Measurements from ENCODE around the gene CNOT6L. TPM values are rescaled to one million over a fixed set of nuclear protein-coding genes. Genes with fewer than 3 reads are reported as not detected.

CNOT6L gene
- total RNA-seq, 2 experiments from 2014 or later = 108 to 122 TPM

DNA sequence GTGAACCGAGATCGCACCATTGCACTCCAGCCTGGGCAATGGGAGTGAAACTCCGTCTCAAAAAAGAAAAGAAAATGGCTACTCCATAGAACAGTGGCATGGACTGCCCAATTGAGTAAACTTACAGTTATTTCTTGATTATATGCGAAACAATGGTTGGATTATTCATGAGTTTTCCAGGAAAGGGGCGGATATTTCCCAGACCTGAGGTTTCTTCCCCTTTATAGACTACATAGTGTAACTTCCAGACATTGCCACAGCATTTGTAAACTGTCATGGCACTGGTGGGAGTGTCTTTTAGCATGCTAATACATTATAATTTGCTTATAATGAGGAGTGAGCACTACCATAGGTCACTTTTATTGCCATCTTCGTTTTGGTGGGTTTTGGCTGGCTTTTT lies 29.3 kb upstream of the CNOT6L start:
- H3K4me1 Mint-ChIP-seq = peaks cover 26% of the 10 kb centered on the region
- no peak overlapping the region for H3K27ac Mint-ChIP-seq
- POLR2A ChIA-PET = interaction anchor here (0.6 to 1.1 kb wide), 2 partner anchors 14 to 53 kb away, joined by 4 to 5 read pairs; partner anchors contain the start of gene MRPL1
- H3K27me3 Mint-ChIP-seq = no peaks in the 10 kb centered on the region
- CTCF ChIA-PET = interaction anchor here (1.4 kb wide), 2 partner anchors 13 to 16 kb away, joined by 3 to 5 read pairs; no protein-coding TSS in a partner anchor
- H3K36me3 Mint-ChIP-seq (ENCODE audit: low read depth) = no peaks in the 10 kb centered on the region
- no peak overlapping the region for H3K4me3 Mint-ChIP-seq
- no peaks in the 10 kb centered on the region for H3K9me3 Mint-ChIP-seq
- DNase-seq = no peak

DNA sequence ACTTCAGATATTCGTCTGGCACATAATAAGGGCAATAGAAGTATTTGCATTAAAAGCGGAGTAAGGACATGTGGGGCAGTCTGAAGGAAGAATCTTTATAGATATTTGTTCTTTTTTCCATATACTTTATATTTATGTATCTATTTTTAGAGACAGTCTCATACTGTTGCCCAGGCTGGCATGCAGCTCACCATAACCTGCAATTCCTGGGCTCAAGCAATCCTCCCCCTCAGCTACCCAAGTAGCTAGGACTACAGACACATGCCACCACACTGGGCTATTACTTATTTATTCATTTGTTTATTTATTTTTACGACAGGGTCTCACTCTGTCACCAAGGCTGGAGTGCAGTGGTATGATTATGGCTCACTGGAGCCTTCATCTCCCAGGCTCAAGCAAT lies 26.8 kb upstream of the CNOT6L start:
- no peaks in the 10 kb centered on the region for H3K9me3 Mint-ChIP-seq
- ChIA-PET CTCF (interaction anchor here (0.8 to 1.8 kb wide), 6 partner anchors 10 to 29 kb away, joined by 3 to 9 read pairs (median 4); partner anchors contain the start of gene MRPL1), POLR2A (interaction anchor here (1.6 kb wide), 1 partner anchor 16 kb away, joined by 5 read pairs; the partner anchor contains the start of gene MRPL1)
- H3K4me1 Mint-ChIP-seq = peaks cover 5% of the 10 kb centered on the region
- no peak overlapping the region for H3K27ac Mint-ChIP-seq
- peaks cover 3% of the 10 kb centered on the region for H3K27me3 Mint-ChIP-seq
- DNase-seq = no peak
- no peak overlapping the region for H3K4me3 Mint-ChIP-seq
- H3K36me3 Mint-ChIP-seq (ENCODE audit: low read depth) = peaks cover 2% of the 10 kb centered on the region

DNA sequence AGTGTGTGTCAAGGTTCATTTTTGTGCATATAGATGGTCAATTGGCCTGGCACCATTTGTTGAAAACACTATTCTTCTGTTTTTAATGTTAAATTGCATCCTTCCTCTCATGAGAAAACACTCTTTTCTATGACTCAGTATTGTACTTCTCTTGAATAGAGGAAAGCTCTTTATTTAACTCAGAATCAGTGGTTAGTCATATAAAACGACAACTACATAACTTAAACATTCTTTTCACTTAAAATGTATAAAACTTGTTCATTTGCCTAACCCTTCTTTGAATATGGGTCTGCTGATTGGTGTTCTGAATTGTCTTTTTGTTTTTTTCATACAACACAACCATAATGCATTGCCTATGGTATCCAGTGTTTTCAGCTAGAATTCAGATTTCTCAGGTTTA lies 26.2 kb upstream of the CNOT6L start:
- CTCF ChIA-PET = interaction anchor here (0.8 to 1.8 kb wide), 7 partner anchors 11 to 28 kb away, joined by 3 to 9 read pairs (median 4); partner anchors contain the start of gene MRPL1
- H3K36me3 Mint-ChIP-seq (ENCODE audit: low read depth) = peaks cover 2% of the 10 kb centered on the region
- H3K9me3 Mint-ChIP-seq = no peaks in the 10 kb centered on the region
- H3K4me1 Mint-ChIP-seq = peaks cover 5% of the 10 kb centered on the region
- H3K4me3 Mint-ChIP-seq = no peak overlapping the region
- peaks cover 3% of the 10 kb centered on the region for H3K27me3 Mint-ChIP-seq
- POLR2A ChIA-PET = interaction anchor here (0.6 to 1.6 kb wide), 2 partner anchors 17 to 165 kb away, joined by 4 to 5 read pairs; partner anchors contain the start of gene MRPL1
- no peak overlapping the region for H3K27ac Mint-ChIP-seq
- no peak for DNase-seq

DNA sequence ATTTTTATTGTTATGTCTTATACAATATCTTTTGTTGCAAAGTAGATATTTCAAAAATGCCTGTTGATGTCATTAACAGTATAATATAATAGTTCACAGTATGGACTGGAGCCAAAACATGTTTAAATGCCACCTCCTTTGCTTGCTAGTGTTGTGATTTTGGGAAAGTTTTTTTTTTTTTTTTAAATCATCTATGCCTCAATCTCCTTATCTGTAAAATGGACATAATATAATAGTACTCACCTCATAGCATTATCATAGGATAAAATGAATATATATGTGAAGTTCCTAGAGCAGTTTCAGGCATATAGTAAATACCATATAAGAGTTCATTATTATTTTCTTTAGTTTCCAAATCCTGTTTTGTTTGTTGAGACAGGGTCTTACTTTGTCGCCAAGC lies 25.2 kb upstream of the CNOT6L start:
- DNase-seq = no peak
- ChIA-PET POLR2A (no interaction called here), CTCF (interaction anchor here (0.9 to 1.8 kb wide), 3 partner anchors 9 to 19 kb away, joined by 3 to 5 read pairs (median 3); no protein-coding TSS in a partner anchor)
- no peak overlapping the region for H3K4me3 Mint-ChIP-seq
- H3K27ac Mint-ChIP-seq = no peak overlapping the region
- H3K9me3 Mint-ChIP-seq = peaks cover 3% of the 10 kb centered on the region
- peaks cover 2% of the 10 kb centered on the region for H3K36me3 Mint-ChIP-seq (ENCODE audit: low read depth)
- peaks cover 9% of the 10 kb centered on the region for H3K4me1 Mint-ChIP-seq
- peaks cover 7% of the 10 kb centered on the region for H3K27me3 Mint-ChIP-seq

DNA sequence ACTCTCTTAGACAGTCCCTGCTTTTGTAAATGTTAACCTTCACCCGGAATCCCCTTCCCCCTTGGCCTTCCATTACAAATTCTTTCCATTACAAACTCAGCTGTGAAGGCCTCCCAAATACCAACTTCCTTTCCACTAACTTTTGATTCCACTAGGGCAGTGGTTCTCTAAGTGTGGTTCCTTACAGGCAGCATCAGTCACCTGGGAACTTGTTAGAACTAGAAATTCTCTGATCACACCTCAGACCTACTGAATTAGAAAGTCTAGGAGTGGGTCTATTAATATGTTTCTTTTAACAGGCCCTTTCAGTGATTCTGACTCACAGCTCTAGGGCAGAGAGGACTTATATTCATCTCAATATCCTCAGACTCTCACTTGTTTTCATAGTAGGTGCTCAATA lies 24.5 kb upstream of the CNOT6L start:
- Mint-ChIP-seq H3K27ac (no peak overlapping the region), H3K4me3 (no peak overlapping the region), H3K27me3 (peaks cover 7% of the 10 kb centered on the region), H3K4me1 (peaks cover 9% of the 10 kb centered on the region), H3K36me3 (ENCODE audit: low read depth) (peaks cover 2% of the 10 kb centered on the region), H3K9me3 (peaks cover 3% of the 10 kb centered on the region)
- CTCF ChIA-PET = no interaction called here
- POLR2A ChIA-PET = no interaction called here
- no peak for DNase-seq

DNA sequence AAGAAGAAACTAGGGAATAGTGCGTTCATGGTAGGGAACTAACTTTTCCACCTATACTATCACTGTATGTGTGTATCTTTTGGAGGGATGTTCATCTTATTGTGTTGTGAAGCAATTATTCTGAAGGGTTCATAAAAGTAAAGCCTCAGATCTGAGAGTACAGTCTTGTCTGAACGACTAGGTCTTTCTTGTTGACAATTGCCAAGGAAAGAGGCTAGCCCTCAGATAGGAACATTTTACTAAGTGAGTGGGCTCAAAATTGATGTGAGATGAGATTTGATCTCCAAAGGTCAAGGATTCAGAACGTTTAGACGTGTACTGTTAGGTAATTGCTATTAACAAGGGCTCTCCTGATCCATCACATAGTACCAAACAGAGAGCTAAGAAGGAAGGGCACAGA lies 15.2 kb upstream of the CNOT6L start:
- Mint-ChIP-seq H3K27ac (no peak overlapping the region), H3K36me3 (ENCODE audit: low read depth) (no peaks in the 10 kb centered on the region), H3K27me3 (peaks cover 3% of the 10 kb centered on the region), H3K9me3 (no peaks in the 10 kb centered on the region), H3K4me1 (peaks cover 7% of the 10 kb centered on the region), H3K4me3 (no peak overlapping the region)
- no peak for DNase-seq
- ChIA-PET CTCF (no interaction called here), POLR2A (no interaction called here)

DNA sequence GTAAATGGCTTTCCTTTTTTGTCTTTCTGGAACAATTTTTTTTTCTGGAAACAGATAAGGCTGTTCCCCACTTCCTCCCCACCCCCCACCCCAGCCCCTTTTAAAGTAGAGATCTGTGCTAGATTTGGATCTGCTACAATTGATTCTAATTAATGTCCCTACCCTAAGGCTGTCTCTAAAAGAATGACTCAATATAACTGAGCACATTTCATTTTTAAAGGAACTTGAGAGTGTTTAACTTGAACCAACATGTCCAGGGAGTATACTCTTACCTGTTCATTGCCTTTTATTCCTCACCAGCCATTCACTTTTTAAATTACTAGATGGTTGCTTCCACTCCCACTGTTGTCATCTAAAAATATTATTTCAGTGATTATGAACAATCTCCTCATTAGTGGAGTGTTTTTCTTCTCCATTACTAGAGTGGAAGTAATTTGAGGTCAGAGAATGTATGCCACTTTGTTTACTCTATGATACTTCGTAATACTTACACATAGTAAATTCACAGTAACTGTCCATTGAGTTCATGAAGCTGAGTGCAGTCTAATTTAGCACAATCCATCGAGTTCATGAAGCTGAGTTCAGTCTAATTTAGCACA lies 14.1 kb upstream of the CNOT6L start:
- ChIA-PET POLR2A (no interaction called here), CTCF (interaction anchor here (0.9 to 2.5 kb wide), 3 partner anchors 13 to 23 kb away, joined by 3 to 5 read pairs (median 3); no protein-coding TSS in a partner anchor)
- no peak overlapping the region for H3K27ac Mint-ChIP-seq
- peaks cover 3% of the 10 kb centered on the region for H3K27me3 Mint-ChIP-seq
- peaks cover 12% of the 10 kb centered on the region for H3K4me1 Mint-ChIP-seq
- DNase-seq = no peak
- no peak overlapping the region for H3K4me3 Mint-ChIP-seq
- H3K36me3 Mint-ChIP-seq (ENCODE audit: low read depth) = no peaks in the 10 kb centered on the region
- H3K9me3 Mint-ChIP-seq = no peaks in the 10 kb centered on the region

DNA sequence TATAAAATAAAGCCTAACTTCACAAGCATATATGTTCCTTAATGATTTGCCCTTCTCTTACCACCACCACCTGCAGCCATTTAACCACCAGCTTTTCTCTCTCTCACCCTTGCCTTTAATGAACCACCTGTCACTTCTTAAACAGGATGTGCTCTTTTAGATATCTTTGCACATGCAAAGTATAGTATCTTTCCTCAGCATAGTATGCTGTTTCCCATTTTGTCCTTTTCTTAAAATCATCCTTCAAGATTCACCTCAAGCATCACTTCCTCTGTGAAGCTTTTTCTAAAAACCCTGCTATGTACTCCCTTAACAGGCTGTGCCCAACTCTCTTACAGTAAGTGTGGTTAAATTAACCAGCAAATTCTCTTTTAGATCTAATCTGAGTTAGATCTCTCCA lies 8.2 kb upstream of the CNOT6L start:
- no peak for DNase-seq
- Mint-ChIP-seq H3K27ac (peak overlapping the region; percentile 63), H3K9me3 (no peaks in the 10 kb centered on the region), H3K36me3 (ENCODE audit: low read depth) (no peaks in the 10 kb centered on the region), H3K4me1 (peaks cover 30% of the 10 kb centered on the region), H3K4me3 (no peak overlapping the region), H3K27me3 (no peaks in the 10 kb centered on the region)
- CTCF ChIA-PET = interaction anchor here (0.5 to 1.1 kb wide), 2 partner anchors 32 to 68 kb away, joined by 3 read pairs; no protein-coding TSS in a partner anchor
- POLR2A ChIA-PET = no interaction called here

DNA sequence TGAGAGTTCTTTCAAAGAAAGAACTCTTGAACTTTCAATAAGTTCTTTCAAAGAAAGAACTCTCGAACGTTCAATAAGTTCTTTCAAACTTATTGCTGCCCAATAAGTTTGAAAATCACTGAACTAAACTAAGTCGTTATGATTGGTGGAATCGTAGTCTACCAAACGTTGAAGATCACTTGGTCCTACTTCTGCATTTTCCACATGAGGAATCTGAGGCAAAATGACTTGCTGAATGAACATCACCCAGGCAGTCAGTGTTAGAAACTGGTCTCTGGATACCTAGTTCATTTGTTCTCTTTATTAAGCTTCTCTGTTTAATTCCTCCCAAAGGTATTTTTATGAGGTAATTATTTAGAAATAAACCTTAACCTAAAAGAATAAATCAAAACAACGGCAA lies 7.1 kb upstream of the CNOT6L start:
- Mint-ChIP-seq H3K9me3 (no peaks in the 10 kb centered on the region), H3K27ac (no peak overlapping the region), H3K4me1 (peaks cover 39% of the 10 kb centered on the region), H3K36me3 (ENCODE audit: low read depth) (peaks cover 3% of the 10 kb centered on the region), H3K4me3 (no peak overlapping the region), H3K27me3 (no peaks in the 10 kb centered on the region)
- DNase-seq = no peak
- ChIA-PET CTCF (interaction anchor here (0.8 kb wide), 1 partner anchor 10 kb away, joined by 3 read pairs; no protein-coding TSS in a partner anchor), POLR2A (no interaction called here)

DNA sequence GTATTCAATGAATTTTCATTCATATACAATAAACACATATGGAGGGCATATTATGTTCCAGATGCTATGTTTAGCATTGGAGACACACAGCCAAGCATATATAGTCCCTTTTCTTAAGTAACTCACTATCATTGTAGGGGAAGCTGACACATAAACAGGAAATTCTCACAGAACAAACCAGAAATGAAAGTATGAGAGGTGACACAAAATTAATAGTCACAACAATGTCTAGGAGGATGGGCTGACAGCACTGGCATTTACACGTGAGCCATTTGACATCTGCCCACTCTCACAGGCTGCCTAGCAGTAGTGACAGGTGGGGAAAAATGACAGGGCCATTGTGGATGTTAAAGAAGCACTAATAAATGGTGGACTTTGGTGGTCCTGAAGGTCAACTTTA lies 2.6 kb upstream of the CNOT6L start:
- Mint-ChIP-seq H3K4me3 (peak overlapping the region; percentile 95), H3K36me3 (ENCODE audit: low read depth) (peaks cover 19% of the 10 kb centered on the region), H3K4me1 (peaks cover 32% of the 10 kb centered on the region), H3K9me3 (no peaks in the 10 kb centered on the region), H3K27ac (peak overlapping the region; percentile 99), H3K27me3 (no peaks in the 10 kb centered on the region)
- POLR2A ChIA-PET = interaction anchor here (2.8 kb wide), 1 partner anchor 40 kb away, joined by 19 read pairs; the partner anchor contains the start of gene MRPL1
- CTCF ChIA-PET = interaction anchor here (0.9 to 3.0 kb wide), 2 partner anchors 10 to 39 kb away, joined by 3 to 14 read pairs; no protein-coding TSS in a partner anchor
- peak; percentile 52 for DNase-seq

DNA sequence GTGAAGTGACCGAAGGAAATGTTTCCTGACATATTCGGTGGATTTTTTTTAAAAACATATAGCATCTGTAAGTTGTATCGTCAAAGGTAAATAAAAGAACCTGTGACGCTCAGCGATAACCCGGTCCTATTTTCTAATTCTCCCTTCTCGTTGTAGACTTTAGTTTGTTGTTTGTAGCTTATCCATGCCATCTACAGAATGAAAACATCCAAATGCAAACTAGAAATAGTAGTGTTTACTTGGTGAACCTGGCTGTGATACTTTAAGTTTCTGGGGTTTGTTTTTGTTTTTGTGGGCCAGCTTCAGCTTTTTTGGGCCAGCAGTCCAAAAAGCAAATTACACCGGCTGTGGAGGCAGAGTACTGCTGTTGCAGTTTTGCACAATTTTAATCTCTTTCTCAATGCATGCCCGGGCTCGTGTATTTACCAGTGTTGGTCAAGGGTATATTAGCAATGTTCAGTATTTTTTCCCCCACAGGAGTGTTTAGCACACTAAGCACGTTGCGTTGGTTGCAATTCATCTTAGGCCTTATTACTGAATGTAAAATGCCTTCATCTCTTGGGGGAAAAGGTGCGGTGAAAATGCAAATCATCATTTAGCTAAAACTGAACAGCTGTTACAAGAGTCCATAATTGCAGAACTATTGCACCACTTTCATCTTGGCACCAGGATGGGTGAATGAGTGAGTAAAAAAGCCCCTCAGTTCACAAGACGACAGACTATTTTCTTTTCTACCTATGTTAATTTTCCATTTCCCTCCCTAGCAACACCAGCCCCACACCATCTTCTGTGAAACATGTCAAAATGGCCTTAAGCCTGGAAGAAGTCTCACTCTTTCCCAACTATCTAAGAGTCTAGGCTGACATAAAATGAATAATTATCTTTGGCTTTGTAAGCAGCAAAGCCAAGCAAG lies 1.7 kb upstream of the CNOT6L start:
- H3K4me1 Mint-ChIP-seq = peaks cover 34% of the 10 kb centered on the region
- peak; percentile 25 for DNase-seq
- H3K36me3 Mint-ChIP-seq (ENCODE audit: low read depth) = peaks cover 19% of the 10 kb centered on the region
- H3K27me3 Mint-ChIP-seq = no peaks in the 10 kb centered on the region
- H3K27ac Mint-ChIP-seq = peak overlapping the region; percentile 99
- no peaks in the 10 kb centered on the region for H3K9me3 Mint-ChIP-seq
- ChIA-PET CTCF (interaction anchor here (0.9 to 3.0 kb wide), 6 partner anchors 10 to 40 kb away, joined by 3 to 14 read pairs (median 4); no protein-coding TSS in a partner anchor), POLR2A (interaction anchor here (0.6 to 2.8 kb wide), 6 partner anchors 9 to 1881 kb away, joined by 3 to 19 read pairs (median 6); partner anchors contain the start of gene MRPL1)
- H3K4me3 Mint-ChIP-seq = peak overlapping the region; percentile 95

DNA sequence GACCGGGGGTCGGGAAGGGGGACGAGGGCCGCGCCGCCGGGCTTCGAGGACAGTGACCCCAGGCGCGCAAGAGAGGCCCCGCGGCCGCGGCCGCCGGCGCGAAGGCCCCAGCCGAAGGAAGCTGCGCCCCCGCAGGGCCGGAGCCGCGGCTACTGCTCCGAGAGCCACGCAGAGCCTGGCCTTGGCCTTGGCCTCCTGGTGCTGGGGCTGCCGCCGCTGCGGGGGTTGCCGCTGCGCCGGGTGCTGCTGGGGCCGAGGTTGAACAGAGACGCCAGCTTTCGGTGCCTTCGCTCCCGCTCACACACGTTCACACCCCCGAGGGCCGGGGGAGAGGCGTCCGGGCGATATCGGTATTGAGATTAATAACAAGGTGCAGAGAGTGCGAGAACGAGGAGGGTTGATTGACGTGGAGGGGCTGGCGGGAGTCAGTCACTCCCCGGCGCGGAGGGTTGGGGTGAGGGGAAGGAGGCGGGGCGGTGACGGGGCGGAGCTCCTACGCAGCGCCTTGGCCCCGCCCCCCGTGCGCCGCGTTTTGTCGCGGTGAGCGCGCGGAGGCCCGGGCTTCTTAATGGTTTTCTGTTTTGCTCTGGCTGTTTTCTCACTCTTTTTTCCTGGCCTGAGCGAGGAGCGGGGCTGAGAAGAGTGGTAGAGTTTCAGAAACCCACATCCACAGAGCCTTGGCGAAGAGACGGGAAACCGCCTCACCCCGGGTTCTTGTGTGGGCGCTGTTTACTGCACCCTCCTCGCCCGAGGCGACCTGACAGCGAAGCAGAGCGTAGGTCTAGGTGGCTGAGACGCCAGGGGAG lies 878 bp upstream of the CNOT6L start:
- Mint-ChIP-seq H3K9me3 (no peaks in the 10 kb centered on the region), H3K27ac (peak overlapping the region; percentile 99), H3K27me3 (no peaks in the 10 kb centered on the region), H3K36me3 (ENCODE audit: low read depth) (peaks cover 25% of the 10 kb centered on the region), H3K4me1 (peaks cover 42% of the 10 kb centered on the region), H3K4me3 (peak overlapping the region; percentile 95)
- ChIA-PET CTCF (interaction anchor here (0.7 to 3.0 kb wide), 6 partner anchors 9 to 41 kb away, joined by 3 to 14 read pairs (median 4); no protein-coding TSS in a partner anchor), POLR2A (interaction anchor here (0.6 to 2.8 kb wide), 7 partner anchors 10 to 1881 kb away, joined by 3 to 19 read pairs (median 4); partner anchors contain the start of gene MRPL1)
- peak; percentile 94 for DNase-seq
